ENCODE results near the gene ELMOD3. TPM values are rescaled to one million over a fixed set of nuclear protein-coding genes. Genes with fewer than 3 reads are reported as not detected.

ELMOD3 gene
- polyA plus RNA-seq, 3 donors = 6.1 to 53.3 (median 7.2) TPM

DNA sequence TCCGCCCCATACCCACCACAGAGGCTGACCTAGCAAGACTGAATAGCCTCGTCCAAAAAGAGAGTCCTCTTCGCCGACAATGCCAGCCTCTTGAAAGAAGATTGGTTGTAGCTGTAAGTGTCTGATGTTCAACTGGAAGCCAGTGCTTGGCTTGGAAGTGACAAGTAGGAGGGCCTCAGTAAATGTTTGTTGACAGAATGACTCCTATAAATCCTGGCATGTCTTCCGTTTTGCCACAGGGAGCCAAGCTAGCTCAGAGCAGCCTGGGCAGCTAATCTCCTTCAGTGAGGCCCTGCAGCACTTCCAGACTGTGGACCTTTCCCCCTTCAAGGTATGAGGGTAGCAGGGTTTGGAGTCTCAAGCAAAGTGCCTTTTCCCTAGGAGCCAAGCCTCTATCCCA, 14.9 kb downstream of the ELMOD3 start:
- Mint-ChIP-seq H3K36me3 (peaks cover 49 to 50% of the 10 kb centered on the region in 2 donors), H3K9me3 (peaks cover 0 to 6% (median 0%) of the 10 kb centered on the region in 7 donors), H3K27ac (no peak overlapping the region), H3K27me3 (ENCODE audit: low read depth in 3 of 3) (no peaks in the 10 kb centered on the region), H3K4me1 (no peaks in the 10 kb centered on the region), H3K4me3 (no peak overlapping the region)
- Histone ChIP-seq H3K9me3 (replicated peaks in 1 of 2; ENCODE audit: control insufficient read depth in 1 of 2, insufficient read depth in 1 of 2, low read length in 2 of 2) (peaks cover 0 to 3% of the 10 kb centered on the region in 2 donors), H3K27ac (ENCODE audit: low read depth in 1 of 2, low read length in 2 of 2) (no peak overlapping the region), H3K9ac (ENCODE audit: insufficient read depth, low read length, poor library complexity, severe bottlenecking) (no peak overlapping the region), H3K36me3 (replicated peaks in 1 of 2; ENCODE audit: control insufficient read depth in 1 of 2, insufficient read depth in 2 of 2, low read length in 2 of 2) (peaks cover 6 to 50% of the 10 kb centered on the region in 2 donors), H4K20me1 (ENCODE audit: insufficient read depth, low read length) (no peaks in the 10 kb centered on the region), H3K79me2 (ENCODE audit: insufficient read depth, low read length) (no peaks in the 10 kb centered on the region), H3K4me2 (replicated peaks; ENCODE audit: extremely low read depth, low read length, poor library complexity, severe bottlenecking) (no peak overlapping the region), H2AFZ (ENCODE audit: insufficient read depth, low read depth, low read length, poor library complexity, severe bottlenecking) (no peak overlapping the region), H3K4me1 (ENCODE audit: control insufficient read depth in 1 of 2, insufficient read depth in 2 of 2, low read length in 2 of 2) (no peaks in the 10 kb centered on the region), H3K4me3 (replicated peaks in 1 of 3; ENCODE audit: low read depth in 2 of 3, low read length in 3 of 3) (no peak overlapping the region), H3K27me3 (ENCODE audit: control insufficient read depth in 2 of 2, insufficient read depth in 2 of 2, low read length in 2 of 2) (no peaks in the 10 kb centered on the region)
- DNase-seq = no peak
- 100% methylated on average over 1 of the region's 5 CpGs for WGBS (ENCODE audit: insufficient coverage)
- intact Hi-C loops (cut with micrococcal nuclease) = no loop called here
- TF ChIP-seq, protein P1, sequence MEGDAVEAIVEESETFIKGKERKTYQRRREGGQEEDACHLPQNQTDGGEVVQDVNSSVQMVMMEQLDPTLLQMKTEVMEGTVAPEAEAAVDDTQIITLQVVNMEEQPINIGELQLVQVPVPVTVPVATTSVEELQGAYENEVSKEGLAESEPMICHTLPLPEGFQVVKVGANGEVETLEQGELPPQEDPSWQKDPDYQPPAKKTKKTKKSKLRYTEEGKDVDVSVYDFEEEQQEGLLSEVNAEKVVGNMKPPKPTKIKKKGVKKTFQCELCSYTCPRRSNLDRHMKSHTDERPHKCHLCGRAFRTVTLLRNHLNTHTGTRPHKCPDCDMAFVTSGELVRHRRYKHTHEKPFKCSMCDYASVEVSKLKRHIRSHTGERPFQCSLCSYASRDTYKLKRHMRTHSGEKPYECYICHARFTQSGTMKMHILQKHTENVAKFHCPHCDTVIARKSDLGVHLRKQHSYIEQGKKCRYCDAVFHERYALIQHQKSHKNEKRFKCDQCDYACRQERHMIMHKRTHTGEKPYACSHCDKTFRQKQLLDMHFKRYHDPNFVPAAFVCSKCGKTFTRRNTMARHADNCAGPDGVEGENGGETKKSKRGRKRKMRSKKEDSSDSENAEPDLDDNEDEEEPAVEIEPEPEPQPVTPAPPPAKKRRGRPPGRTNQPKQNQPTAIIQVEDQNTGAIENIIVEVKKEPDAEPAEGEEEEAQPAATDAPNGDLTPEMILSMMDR (IDR thresholded peaks at IDR 0.05) = no peak

- no peaks in the 10 kb centered on the region for H3K27me3 Mint-ChIP-seq (ENCODE audit: low read depth in 3 of 3)
- H3K36me3 Mint-ChIP-seq = peaks cover 56 to 58% of the 10 kb centered on the region in 2 donors
- Histone ChIP-seq H3K4me3 (replicated peaks in 1 of 3; ENCODE audit: low read depth in 2 of 3, low read length in 3 of 3) (no peak overlapping the region), H4K20me1 (ENCODE audit: insufficient read depth, low read length) (no peaks in the 10 kb centered on the region), H3K4me1 (ENCODE audit: control insufficient read depth in 1 of 2, insufficient read depth in 2 of 2, low read length in 2 of 2) (no peaks in the 10 kb centered on the region), H3K9ac (ENCODE audit: insufficient read depth, low read length, poor library complexity, severe bottlenecking) (no peak overlapping the region), H3K27me3 (ENCODE audit: control insufficient read depth in 2 of 2, insufficient read depth in 2 of 2, low read length in 2 of 2) (no peaks in the 10 kb centered on the region), H3K36me3 (replicated peaks in 1 of 2; ENCODE audit: control insufficient read depth in 1 of 2, insufficient read depth in 2 of 2, low read length in 2 of 2) (peaks cover 8 to 58% of the 10 kb centered on the region in 2 donors), H3K79me2 (ENCODE audit: insufficient read depth, low read length) (no peaks in the 10 kb centered on the region), H3K4me2 (replicated peaks; ENCODE audit: extremely low read depth, low read length, poor library complexity, severe bottlenecking) (no peak overlapping the region), H3K9me3 (replicated peaks in 1 of 2; ENCODE audit: control insufficient read depth in 1 of 2, insufficient read depth in 1 of 2, low read length in 2 of 2) (peaks cover 0 to 3% of the 10 kb centered on the region in 2 donors), H3K27ac (ENCODE audit: low read depth in 1 of 2, low read length in 2 of 2) (peak overlapping the region in 1 of 2 donors; percentile 5), H2AFZ (ENCODE audit: insufficient read depth, low read depth, low read length, poor library complexity, severe bottlenecking) (no peak overlapping the region)
- TF ChIP-seq, protein P1 (IDR thresholded peaks at IDR 0.05) = no peak
- H3K27ac Mint-ChIP-seq = peak overlapping the region in 3 of 7 donors; percentile 14 to 78 (median 33)
- peaks cover 0 to 6% (median 0%) of the 10 kb centered on the region in 7 donors for H3K9me3 Mint-ChIP-seq
- no peaks in the 10 kb centered on the region for H3K4me1 Mint-ChIP-seq
- no peak overlapping the region for H3K4me3 Mint-ChIP-seq
- intact Hi-C loops (cut with micrococcal nuclease) = no loop called here
- 91% methylated on average over 10 of the region's 11 CpGs for whole genome bisulfite sequencing (ENCODE audit: insufficient coverage)
- no peak for DNase-seq
Measured at GRCh38 chr2:85371045-85371444, 16.5 kb downstream of the ELMOD3 start.
